HG02938 (cell line): ENCODE data around the gene SPAG4.

Experiments used
- ATAC-seq: cut with Tn5 transposase; IDR thresholded peaks from one replicate; pipeline ENCODE4 v1.9.1; 2021; ENCODE audit warnings: mild to moderate bottlenecking, moderate library complexity; ENCODE audit not compliant: unreplicated experiment

SPAG4 gene

DNA sequence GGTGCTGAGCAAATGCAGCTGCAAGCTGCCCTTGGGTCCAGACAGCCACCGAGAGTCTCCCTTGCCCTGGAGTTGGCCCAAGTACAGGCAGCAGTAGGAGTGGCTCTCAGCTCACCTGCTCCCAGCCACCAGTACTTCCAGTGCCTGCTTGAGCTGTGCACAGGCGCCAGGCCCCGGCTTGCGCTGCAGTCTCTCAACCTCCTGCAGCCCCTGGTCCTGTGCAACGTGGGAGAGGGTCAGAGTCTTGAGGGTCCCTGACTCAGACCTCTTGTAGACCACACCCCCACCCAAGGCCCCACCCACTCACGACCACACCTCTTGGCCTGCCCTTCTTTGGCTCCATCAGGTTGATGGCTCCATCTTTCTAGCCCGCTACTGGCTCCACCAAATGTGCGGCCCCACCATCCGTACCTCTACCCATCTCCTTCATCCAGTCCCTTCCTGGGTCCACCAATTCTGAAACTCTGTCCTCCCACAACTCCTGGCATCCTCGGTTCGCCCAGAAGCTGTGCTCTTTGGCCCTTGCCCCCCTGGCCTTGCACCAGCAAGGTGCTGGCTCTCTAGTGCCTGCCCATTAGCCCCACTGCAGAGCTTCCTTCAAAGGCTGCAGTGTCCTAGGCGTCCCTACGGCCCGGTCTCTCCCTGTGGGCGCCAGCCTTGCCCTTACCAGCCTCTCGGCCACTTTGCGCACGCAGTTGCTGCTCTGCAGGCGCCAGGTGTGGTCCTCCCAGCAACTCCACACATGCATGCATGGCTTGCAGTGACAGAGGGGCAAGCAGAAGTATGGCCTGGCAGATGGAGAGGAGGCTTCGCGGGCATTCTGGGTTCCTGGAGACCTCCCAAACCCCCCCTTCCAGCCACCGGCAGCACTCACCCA lies 16.5 kb upstream of the SPAG4 start:
- no peak for ATAC-seq

DNA sequence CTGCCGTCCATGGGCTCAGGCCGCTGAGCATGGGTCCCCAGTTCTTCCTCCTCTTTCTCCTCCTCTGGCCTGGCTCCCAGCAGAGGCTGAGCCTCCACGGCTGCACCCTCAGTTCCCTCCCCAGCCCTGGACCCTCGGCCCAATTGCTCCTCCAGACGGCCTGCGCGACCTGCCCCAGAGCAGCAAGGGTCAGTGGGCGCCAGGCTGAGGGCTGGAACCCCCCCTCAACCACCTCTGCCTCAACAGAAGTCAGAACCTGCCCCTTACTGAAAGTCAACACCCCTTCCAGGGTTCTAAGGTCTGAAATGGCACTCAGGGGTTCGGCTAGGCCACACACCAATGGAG lies 15.9 kb upstream of the SPAG4 start:
- ATAC-seq: no peak

DNA sequence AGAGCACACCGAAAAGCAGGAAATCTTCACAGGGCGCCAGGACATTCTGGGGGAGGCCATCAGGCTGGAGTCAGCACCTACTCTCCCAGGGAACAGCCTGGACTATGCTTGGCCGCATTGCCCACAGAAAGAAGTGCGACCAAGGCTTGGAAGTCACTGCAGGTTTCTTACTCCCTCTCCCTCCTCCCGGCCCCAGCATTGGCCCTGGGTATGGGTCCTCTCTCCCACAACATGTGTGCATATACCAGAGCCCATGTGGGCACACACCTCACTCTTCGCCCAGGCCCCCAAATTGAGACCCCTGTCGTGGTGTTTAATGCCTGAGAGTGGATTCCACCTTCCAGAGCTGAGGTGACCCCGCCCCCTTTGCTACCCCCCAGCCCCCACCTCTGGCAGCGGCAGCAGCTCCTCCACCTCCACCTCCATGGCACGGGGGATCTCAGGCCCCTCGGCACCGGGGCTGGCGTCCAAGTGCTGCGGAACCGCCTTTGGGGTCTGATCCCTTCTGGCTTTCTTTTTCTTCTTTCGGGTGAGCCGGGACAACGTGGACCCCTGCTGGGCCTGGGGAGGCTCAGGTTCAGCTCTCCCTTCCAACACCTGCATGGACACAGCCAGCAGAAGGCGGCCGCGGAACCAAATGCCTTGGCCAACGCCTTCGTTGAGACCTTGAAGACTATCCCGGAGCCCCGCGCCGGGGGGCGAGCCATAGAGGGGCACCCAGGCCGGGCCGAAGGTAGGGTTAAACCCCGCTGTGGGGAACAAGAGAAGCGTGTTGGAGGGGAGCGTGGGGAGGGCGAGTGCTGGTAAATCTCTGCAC lies 15.2 kb upstream of the SPAG4 start:
- ATAC-seq: no peak

DNA sequence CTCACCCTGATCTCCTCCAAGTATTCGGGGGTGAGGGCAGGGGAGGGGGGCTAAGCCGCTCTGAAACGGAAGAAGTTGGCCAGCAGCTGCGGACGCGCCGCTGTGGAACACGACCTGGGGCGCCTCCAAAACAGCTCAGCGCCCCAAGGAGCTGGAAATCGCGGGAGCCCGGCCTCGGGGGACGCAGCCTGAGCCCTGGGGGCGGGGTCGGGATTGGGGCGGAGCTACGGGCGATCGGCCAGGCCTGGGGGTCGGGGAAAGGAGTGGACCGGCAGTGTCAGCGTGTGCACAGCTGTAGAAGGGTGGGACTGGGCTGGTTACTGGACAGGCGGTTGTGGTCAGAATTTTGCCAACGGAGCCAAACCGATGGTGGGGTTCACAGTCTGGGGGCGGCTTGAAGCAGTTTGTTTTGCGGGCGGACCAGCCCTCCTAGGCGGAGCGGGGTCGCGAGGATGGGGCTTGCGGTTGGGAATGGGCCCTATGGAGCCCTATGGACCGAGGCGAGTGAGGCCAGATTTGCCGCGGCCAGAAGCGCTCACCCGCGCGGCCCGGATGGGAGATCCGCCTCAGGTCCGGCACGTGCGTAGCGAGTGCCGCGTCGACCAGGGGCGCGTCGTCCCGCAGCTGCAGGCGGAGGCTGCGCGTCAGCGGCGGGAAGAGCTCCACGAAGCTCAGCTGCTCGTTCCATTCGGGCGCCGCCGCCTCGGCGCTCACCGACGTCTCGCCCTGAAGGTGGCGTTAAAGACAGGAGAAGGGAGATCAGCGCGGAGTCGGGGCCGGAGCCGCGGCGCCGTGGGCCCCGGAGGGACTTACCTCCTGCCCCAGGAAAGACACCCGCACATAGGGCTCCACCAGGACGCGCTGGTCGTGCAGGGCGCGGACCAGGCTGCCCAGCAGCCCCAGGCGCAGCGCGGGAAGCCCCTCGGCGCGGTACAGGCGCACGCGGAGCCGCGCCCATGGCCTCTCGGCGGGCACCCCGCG lies 14.3 kb upstream of the SPAG4 start:
- ATAC-seq: no peak

DNA sequence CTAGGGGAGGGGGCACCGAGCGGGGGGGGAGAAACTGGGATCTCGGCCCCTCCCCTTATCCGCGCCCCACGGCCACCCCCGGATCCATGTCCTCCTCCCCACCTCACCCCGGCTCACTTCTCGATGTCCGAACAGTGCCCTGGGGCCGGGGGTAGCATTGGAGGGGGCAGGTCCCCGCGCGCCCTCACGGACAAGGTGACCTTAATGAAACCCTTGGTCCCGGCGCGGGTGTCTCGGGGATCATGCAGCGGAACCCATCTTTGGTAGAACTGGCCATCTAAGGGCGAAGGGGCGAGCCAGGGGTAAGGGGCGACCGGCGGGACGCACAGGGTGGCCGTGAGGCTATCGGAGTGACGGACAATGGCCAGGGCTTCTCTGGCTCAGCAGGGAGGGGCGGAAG lies 13.6 kb upstream of the SPAG4 start:
- ATAC-seq: no peak

DNA sequence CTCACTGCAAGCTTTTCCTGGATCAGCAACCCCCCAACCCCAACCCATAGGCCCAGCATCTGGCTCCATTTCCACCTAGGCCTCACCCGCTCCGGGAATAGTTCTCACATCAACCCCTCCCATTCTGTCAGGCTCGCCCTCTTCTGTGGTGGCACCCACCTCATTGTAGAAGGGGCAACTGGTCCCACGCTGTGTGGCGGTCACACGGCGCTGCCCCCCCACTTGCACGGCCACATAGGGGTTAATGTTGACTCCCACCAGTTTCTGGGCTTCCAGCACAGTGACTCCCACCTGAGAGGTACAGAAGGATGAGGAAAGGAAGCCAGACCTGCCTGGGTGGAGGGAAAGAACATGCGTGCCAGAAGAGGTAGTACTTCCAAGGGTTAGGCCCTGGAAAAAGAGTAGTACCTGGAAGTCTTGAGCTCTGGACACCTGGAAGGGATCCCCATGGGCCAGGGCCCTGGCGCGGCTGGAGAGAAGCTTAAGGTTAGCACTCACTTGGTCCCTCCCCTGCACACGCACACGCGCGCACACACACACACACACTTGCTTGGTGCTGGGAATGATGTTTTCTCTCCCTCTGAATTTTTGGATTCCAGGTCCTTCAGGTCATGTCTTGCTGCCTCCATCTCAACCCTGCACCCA lies 12.7 kb upstream of the SPAG4 start:
- no peak for ATAC-seq

DNA sequence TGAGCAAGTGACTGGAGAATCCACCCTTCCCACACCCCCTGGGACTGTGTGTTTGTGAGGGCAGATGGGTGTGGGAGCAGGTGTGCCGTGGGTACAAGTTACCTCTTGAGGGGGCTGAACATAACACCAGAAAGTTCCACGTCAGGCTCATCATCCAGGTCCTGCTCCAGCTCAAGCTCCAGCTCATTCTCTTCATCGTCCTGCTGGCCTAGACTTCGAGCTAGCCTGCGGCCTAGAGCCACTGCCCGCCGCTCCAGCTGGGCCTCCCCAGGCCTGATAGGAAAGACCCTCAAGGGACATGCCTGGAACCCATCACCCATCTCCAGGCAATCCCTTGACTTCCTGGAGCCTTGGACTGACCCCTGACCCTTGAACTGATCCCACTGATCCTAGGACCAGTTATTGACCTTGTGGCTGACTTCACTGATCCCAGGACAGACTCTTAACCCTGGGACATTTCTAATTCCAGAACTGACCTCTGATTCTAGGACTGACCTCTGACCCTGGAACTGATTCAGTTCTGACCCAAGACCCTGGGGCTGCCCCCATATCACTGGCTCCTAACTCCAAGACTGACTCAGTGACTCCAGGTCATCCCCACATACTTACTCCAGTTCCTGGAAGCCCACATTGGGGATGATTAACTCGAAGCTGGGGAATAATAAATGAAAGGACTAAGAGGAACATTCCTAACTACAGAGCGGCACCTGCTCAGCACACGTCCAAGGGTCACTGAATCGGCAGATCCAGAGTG lies 11.8 kb upstream of the SPAG4 start:
- ATAC-seq: no peak

DNA sequence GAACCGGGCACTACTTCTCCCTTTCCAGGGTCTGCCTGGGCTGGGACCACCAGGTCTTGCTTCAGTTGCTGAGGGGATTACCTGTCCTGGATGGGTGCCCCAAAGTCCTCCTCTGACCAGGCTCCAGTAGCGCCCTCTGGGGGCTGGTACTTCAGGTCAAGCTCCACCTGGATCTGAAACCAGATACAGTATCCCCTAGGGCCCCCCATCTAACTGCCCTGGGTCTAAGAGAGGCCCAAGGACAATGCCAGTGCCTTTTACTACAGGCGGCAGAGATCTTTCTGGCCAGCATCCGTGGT lies 11.2 kb upstream of the SPAG4 start:
- ATAC-seq: no peak

DNA sequence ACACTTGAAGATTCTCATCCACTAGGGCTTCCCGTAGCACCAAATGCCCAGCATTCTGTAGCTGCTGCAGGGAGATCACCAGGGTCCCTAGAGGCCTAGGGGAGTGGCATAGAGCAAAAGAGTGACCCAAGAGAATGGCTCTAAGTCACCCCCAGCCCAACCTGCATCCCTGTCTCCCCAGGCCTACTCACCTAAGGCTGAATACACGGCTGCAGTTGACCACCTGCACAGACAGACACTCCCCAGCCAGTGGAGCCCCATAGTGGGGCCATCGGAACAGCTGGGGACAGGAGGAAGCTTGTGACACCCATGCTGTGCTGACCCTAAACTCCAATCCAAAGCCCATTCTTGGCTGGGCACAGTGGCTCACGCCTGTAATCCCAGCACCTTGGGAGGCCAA lies 9.5 kb upstream of the SPAG4 start:
- no peak for ATAC-seq

DNA sequence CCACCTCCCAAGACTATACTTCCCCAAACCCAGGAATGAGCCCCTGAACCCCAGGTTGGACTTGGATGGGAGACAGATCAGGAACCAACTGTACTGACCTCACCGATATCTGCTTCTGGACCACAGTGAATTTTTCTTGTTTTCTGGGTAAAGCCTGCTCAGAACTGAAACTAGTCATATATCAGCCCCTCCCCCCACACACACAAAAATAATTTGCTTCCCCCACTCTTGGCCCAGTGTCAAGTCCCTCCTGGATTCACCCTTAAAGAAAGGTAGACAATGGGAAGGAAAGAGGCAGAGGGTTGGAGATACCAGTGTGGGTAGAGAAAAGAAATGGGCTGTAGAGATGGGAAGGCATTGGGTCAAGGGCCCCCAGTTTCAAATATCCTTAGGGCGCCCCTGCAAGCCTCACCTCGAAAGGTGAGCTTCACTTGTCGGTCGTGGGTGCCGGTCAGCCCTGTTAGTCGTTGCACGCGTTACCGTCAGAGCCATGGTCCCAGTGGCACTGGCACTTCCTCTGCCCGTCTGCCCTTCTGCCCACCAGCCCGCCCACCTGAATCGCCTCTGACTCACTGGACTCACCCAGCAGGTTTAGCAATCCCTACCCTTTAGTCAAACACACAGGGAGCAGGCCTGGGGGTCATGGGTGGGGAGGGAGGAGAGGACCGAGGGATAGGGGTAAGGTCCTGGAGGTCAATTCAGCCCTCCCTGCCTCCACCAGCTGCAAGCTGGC lies 8.5 kb upstream of the SPAG4 start:
- ATAC-seq: no peak

DNA sequence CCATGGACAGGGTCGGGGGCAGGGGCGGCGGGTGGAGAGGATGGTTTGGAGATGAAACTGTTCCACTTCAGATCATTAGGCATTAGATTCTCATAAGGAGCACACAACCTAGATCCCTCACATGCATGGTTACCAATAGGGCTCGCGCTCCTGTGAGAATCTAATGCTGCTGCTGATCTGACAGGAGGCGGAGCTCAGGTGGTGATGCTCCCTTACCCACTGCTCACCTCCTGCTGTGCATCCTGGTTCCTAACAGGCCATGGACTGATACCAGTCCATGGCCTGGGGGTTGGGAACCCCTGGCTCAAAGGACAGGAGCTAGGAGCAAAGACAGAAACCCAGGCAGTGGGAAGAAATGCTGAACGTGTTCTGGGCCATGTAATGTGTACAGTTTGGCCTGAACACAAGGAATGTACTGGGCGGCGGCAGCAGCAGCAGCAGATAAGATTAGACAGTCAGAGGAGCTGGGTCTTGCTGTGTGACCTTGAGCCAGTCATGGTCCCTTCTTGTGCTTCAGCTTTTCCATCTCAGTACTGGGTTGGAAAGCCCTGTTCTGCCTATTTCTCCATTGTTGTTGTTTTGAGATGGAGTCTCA lies 4.7 kb upstream of the SPAG4 start:
- no peak for ATAC-seq

DNA sequence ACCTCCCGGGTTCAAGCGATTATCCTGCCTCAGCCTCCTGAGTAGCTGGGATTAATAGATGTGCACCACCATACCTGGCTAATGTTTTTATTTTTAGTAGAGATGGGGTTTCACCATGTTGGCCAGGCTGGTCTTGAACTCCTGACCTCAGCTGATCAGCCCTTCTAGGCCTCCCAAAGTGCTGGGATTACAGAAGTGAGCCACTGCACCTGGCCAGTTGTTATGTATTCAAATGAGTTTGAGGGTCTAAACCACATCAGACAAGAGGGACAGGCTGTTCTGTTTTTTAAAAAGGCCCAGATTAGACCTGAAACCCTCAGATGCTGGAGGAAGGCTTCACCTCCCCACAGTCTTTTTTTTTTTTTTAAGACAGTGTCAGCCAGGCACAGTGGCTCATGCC lies 4.1 kb upstream of the SPAG4 start:
- ATAC-seq: no peak

DNA sequence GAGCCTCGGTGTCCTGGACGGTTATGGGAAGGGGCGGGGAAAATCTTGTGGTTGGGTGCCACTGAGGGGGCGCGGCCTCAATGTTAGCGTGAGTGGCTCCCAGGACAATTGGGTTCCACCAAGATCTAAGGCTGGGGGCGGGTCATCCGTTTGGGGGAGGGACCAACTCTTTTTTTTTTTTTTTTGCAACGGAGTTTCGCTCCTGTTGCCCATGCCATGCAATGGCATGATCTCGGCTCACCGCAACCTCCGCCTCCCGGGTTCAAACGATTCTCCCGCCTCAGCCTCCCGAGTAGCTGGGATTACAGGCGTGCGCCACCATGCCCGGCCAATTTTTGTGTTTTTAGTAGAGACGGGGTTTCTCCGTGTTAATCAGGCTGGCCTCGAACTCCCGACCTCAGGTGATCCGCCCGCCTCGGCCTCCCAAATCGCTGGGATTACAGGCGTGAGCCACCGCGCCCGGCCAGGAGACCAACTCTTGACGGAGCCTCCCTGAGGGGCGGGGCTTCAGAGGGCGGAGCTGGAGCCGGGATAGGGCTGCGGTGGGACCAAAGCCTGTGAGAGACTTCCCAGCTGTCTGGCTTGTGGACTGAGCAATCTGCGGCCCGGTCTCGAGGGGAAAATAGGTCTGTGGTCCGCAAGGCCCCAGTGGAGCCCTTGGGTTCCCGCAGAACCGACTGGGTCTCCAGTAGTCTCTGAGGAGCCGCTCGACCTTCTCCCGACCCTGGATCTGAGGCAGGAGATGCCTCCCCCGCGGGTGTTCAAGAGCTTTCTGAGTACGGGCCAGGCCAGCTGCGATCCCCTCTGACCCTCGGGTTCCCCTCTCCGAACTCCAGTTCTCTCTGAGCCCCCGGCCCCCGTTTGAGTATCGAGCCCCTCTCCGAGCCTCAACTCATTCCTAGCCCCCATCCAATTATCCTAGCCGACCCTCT lies 1.1 kb downstream of the SPAG4 start:
- ATAC-seq: peak; percentile 71

DNA sequence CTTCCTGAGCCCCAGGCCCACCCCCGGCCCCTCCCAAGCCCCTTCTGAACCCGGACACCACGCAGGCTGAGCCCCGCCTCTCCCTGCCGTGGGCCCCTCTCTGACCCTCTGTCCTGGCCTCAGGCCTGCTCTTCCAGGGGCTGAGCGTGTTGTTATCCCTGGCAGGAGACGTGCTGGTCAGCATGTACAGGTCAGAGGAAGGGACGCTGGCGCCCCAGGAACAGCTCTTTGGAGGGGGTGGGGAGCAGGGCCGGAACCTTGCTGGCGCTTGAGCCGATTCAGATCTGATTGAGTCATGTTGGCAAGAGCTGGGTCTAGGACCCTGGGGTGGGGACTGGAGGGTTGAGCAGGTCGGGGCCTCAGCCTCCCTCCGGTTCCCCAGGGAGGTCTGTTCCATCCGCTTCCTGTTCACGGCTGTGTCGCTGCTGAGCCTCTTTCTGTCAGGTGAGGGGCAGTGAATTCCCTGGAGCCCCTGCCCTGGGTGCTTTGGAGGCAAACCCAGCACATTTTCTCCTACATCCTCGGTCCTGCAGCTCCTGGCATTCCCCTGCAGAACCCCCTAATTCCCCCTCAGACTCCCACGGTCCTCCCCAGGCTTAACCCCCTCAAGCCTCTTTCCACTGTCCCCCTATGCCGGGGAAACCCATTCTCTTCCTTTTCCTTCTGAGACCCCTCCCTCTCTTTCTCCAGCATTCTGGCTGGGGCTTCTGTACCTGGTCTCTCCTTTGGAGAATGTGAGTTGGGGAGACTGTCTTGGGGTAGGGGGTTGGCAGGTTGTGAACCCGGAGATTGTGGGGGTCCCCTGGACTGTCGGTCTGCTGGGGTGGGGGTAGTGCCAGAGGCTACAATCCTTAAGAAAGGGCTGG lies 2.0 kb downstream of the SPAG4 start:
- ATAC-seq: no peak

DNA sequence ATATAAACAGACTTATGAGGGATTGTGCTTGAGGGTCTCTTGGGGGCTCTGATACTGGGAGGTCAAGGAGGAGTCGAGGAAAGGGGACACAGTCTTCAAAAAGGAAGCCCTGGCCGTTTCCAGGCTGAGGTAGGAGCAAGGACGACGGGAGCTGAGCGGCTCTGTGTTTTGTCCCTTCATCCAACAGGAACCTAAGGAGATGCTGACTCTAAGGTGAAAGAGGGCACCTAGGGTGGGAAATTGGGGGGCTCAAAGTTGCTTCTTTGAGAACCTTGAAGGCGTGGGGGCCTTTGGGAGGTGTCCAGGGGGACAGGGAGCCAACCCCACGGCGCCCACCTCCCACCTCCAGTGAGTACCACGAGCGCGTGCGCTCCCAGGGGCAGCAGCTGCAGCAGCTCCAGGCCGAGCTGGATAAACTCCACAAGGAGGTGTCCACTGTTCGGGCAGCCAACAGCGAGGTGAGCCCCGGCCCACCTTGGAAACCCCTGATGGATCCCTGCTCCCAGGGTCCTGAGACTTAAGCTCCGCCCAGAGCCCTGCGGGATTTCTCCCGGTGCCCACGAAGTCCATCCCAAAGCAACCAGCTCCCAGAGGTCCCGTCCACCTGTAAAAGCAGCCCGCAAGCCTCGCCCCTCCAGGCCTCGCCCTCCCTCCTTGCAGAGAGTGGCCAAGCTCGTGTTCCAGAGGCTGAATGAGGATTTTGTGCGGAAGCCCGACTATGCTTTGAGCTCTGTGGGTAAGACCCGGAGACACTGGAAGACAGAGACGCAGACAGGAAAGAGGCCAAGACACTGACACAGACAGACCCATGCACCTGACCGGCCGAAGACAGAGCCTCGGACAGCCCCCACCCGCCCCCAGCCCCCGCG lies 2.9 kb downstream of the SPAG4 start:
- no peak for ATAC-seq
